ENCODE data around the gene INPP4A. TPM values are rescaled to one million over a fixed set of nuclear protein-coding genes. Genes with fewer than 3 reads are reported as not detected.
"Not testable (repeated sequence)": the region's sequence is repeated elsewhere in the genome, so short reads cannot be mapped to it uniquely, and the experiment has no call there.

INPP4A gene
- total RNA-seq = 125 TPM

DNA sequence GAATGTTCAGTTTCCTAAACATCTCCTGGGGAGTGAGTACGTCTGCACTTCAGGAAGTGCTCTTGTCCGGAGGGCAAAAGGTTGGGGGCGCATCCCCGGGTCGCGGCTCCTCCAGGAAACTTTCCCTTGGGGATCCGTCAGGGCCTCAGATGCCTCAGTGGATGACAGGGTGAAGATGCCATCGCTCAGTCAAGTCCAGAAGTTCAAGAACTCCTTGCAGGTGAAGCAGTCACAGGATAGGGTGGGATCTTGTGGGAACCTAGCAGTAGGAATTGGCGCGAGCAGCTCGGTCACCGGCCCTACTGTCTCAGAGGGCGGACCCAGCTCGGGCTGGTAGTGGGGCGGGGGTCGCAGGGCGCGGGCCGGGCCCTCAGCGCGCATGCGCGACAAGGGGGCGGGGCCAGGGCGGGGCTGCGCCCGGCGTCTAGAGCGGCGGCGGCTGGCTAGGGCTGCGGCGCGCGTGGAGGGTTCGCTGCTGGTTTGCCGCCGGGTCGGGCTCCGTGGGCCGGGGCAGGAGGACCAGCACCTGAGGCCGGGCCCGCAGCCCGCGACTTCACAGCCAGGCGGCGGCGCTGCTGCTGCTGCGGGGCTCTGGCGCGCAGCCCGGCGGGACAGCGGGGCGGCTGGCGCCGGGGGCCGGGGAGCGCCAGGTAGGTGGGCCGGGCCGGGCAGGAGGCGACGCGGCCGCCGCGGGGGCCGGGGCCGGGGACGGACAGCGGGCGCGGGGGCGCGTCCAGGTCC is at the start of gene INPP4A:
INPP4A (plus strand) TSS at position 423 of the 741 bp plus-strand sequence. CDS start 75,191 bp downstream, outside the sequence.
- no peak for DNase-seq

GRCh38 chr2:98395977-98396376 is 48.7 kb upstream of the INPP4A start:
- no peak for DNase-seq

- DNase-seq = no peak
These were observed 47.8 kb upstream of the INPP4A start for GRCh38 chr2:98396745-98397355.

DNA sequence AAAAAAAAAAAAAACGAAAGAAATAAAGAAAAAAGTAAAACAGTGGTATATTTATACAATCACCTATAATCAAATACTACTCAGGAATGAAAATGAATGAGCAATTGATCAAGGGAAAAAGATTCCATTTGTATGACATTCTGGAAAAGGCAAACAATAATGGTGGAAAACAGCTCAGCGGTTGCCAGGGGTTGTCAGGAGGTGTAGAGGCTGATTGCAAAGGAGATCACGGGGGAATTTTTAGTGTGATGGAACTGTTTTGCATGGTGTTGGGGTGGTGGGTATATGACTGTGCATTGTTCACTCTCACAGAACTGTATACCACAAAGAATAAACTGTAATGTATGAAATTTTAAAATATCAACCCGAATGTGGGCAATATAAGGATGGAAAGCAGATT is 45.5 kb upstream of the INPP4A start:
- no peak for DNase-seq

- DNase-seq = no peak
These were observed 40.8 kb upstream of the INPP4A start for GRCh38 chr2:98403878-98404277.

- DNase-seq = no peak
These were observed 40.0 kb upstream of the INPP4A start for GRCh38 chr2:98404556-98405250.

DNA sequence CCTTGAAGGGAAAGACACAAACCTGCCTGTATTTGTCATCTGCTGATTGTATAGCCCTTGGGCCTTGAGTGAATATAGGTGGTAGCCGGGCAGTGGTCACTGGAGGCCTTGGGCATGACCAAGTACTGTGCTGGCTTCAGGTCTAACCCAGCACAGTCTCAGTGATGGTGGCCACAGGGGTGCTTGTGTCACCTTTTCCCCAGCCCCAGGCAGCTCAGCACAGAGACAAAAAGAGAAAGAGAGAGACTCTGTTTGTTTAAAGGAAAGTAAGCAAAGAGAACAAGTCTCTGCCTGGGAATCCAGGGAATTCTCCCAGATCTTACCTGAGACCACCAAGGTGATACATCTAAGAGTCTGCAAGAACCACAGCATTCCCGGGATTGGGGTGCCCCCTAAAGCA is 39.4 kb upstream of the INPP4A start:
- no peak for DNase-seq

DNA sequence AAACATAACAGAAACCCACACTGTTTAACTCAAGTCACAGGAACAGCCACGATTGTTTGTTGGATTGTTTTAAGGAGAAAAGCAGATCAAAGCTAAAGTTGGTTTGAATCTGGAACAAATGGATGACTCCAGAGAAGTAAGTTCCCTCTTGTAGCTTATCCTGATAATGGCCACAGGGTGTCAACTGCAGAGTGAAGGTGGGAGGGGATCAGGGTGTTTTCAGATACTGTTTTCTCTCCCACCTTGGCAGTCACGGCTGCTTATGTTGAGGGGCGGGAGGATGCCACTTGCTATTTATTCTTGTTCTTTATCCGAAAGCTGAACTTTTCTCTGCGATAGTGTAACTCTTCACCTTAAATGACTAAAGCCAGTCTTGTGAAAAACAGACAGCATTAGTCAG is 36.5 kb upstream of the INPP4A start:
- DNase-seq = no peak

GRCh38 chr2:98412751-98413458 is 31.8 kb upstream of the INPP4A start:
- DNase-seq = no peak

GRCh38 chr2:98414246-98414645 is 30.4 kb upstream of the INPP4A start:
- not testable (repeated sequence) for DNase-seq

DNA sequence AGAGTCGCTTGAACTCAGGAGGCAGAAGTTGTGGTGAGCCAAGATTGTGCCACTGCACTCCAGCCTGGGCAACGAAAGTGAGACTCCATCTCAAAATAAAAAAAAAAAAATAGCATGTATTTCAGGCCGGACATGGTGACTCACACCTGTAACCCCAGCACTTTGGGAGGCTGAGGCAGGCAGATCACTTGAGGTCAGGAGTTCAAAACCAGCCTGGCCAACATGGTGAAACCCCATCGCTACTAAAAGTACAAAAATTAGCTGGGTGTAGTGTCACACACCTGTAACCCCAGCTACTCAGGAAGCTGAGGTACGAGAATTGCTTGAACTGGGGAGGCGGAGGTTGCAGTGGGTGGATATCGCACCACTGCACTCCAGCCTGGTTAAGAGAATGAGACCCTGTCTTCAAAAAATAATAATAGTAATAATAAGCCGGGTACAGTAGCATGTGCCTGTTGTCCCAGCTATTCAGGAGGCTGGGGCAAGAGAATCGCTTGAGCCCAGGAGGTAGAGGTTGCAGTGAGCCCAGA is 28.9 kb upstream of the INPP4A start:
- DNase-seq = not testable (repeated sequence)

GRCh38 chr2:98416383-98417159 is 28.1 kb upstream of the INPP4A start:
- DNase-seq = no peak

DNA sequence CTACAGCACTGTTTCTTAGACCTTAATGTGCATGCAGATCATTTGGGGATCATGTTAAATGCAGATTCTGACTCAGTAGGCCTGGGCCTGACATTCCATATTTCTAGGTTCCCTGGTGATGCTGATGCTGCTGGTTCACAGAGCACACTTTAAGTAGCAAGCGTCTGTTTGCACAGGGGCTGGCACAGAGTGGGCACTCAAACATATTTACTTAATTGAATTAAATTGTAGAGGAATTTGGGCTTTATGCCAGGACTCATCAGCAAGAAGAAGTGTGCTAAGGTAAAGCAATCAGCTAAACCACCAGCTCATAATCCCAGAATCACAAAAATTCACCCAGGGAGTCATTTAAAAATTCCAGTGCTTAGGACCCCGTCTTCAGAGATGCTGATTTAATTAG is 25.1 kb upstream of the INPP4A start:
- DNase-seq = no peak

DNA sequence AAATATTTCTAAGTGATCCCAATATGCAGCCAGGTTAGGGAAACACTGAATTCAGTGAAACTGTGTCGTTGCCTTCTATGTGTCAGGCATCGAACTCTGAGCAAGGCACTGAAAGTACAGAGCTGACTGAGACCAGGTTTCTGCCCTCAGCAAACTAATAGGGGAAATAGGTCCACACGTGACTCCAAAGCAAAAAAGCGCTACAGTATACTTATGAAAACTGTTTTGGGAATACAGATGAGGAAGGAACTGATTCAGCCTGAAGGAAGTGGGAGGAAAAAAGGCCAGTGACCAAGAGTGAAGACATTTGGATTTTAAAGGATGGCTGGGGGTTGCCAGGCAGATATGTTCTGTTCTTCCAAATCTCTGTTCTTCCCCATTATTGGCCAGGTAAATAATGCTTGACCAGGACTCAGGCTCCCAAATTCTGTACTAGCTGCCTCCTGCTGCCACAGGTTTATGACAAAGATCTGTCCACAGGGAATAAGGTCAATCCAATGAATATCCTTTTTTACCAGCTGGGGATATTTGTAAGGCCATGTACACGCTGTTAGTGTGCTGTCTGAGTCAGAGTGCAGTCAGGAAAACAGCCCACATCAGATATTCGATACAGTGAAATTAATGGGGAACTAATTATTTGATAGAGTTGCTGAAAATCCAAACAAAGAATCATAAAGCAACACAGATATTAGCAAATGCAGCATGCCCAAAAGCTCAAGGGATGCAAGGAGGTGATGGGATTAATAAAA is 24.5 kb upstream of the INPP4A start:
- no peak for DNase-seq

DNA sequence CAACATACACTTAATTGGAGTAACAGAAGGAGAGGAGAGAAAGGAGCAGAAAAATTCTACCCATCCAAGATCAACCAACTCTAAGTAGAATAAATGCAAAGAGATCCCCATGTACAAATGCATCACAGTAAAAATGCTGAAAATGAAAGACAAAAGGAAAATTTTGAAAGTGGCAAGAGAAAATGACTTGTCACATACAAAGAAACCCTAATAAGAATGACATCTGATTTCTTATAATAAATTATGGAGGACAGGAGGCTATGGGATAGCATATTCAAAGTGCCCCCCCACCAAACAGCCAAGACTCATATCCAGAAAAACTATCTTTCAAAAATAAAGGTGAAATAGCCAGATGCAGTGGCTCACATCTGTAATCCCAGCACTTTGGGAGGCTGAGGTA is 22.2 kb upstream of the INPP4A start:
- DNase-seq = no peak

DNA sequence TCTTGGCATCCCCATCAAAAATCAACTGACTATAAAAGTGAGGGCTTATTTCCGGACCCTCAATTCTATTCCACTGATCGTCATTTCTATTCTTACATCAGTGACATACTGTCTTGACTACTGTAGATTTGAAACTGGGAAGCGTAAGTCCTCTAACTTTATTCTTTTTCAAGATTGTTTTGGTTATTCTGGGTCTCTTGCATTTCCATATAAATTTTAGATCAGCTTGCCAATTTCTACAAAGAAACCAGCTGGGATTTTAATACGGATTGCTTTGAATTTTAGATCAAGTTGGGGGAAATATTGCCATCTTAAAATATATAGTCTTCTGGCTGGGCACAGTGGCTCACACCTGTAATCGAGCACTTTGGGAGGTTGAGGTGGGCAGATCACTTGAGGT is 17.9 kb upstream of the INPP4A start:
- DNase-seq = no peak

DNA sequence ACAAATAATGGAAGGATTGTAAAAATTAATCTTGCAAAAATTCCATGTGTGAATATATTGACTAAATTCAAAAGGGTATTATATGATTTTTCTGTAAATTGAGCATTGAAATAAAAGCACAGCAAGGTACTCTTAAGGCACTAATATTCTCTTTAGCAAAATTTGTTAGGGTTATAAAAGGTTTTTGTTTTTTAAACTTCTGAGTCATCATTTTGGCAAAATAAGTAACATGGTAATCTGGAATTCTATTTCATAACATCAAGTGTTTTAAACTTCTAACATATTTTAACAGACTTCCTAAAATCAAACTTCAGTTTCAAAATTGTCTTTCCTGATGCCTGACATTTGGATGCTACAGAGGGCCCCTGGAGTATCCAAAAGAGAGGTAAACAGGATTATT is 12.5 kb upstream of the INPP4A start:
- no peak for DNase-seq

DNA sequence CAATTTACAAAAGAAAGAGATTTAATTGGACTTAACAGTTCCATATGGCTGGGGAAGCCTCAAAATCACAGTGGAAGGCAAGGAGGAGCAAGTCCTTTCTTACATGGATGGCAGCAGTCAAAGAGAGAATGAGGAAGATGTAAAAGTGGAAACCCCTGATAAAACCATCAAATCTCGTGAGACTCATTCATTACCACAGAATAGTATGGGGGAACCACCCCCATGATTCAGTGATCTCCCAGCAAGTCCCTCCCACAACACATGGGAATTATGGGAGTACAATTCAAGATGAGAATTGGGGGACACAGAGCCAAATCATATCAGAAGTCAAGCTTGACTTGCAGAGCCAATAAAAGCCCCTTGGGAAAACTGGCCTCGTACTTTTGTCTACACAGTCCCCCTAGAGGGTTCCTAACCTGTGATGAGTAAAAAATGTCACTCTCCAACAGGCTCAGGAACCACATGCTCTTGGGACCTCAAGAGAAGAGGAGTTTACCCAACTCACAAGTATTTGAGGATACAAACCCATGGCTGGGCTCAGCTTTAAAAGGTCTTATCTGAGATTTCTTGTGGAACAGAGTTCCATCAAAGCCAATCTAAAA is 11.2 kb upstream of the INPP4A start:
- DNase-seq = no peak

- DNase-seq = no peak
These were observed 10.2 kb upstream of the INPP4A start for GRCh38 chr2:98434492-98434891.

DNA sequence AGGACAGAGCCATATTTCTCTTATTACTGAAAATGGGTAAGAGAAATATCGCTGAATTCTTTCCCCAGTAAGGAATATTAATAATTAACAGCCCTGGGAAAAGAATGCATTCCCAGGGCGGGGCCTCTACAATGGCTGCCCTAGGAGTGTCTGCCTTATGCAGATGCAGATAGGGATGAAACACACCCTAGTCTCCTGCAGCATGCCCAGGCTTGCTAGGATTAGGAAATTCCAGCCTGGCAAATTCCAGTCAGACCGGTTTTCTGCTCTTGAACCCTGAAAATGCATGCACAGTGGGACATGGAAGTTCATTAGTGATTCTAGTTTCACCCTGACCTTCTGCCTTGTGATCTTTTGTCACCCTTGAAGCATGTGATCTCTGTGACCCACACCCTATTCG is 9.0 kb upstream of the INPP4A start:
- DNase-seq = not testable (repeated sequence)

GRCh38 chr2:98436734-98437133 is 7.9 kb upstream of the INPP4A start:
- no peak for DNase-seq

All from occipital lobe (tissue), 2 donors.